Umbilical cord (tissue), 2 donors: ENCODE data around the gene LRP10. TPM values are rescaled to one million over a fixed set of nuclear protein-coding genes. Genes with fewer than 3 reads are reported as not detected.
"Not testable (repeated sequence)": the region's sequence is repeated elsewhere in the genome, so short reads cannot be mapped to it uniquely, and the experiment has no call there.

Experiments
- DNase-seq: peaks from one replicate; pipeline ENCODE4 v3.0.0-alpha.2; 2015; ENCODE audit warnings: low spot score
- total RNA-seq: library from RNA; depleted of rRNA; stranded (reverse); fragments of >200 nt; gene quantifications from one replicate; pipeline ENCODE4 v1.2.3, GENCODE V29; 2014; ENCODE audit warnings: low replicate concordance; ENCODE audit not compliant: insufficient read depth

The LRP10 gene
- total RNA-seq, 1 donor from 2014 or later, result 22.9 TPM

DNA sequence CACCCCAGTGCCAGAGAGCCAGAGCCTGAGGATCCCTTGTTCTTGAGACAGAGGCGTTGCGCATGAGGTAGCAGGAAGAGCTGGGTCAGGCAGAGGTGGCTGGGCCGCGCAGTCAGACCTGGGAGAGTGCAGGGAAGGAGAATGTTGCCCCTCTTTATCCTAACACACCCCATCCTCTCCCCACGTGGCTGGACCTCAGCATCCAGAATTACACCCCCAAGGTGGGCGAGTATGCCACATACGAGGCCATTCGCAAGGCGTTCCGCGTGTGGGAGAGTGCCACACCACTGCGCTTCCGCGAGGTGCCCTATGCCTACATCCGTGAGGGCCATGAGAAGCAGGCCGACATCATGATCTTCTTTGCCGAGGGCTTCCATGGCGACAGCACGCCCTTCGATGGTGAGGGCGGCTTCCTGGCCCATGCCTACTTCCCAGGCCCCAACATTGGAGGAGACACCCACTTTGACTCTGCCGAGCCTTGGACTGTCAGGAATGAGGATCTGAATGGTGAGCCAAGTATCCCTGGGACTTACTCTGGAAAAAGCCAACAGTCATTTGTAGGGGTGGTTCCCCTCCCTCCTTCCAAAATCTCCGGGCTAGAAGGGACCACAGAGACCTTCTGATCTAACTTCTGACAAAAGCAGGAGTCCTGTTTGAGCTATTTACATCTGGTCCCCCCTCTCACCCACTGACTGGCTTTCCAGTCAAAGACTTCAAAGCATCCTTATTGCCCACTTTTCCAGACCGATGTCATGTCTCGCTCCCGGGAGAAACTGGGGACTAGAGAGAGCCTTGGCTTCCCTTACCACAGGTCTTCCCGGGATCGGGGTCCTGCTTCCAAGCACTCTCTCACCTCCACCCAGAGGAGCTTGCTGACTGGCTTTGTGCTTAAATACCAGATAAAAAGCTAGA lies 29.1 kb upstream of the LRP10 start:
- DNase-seq, result no peak

DNA sequence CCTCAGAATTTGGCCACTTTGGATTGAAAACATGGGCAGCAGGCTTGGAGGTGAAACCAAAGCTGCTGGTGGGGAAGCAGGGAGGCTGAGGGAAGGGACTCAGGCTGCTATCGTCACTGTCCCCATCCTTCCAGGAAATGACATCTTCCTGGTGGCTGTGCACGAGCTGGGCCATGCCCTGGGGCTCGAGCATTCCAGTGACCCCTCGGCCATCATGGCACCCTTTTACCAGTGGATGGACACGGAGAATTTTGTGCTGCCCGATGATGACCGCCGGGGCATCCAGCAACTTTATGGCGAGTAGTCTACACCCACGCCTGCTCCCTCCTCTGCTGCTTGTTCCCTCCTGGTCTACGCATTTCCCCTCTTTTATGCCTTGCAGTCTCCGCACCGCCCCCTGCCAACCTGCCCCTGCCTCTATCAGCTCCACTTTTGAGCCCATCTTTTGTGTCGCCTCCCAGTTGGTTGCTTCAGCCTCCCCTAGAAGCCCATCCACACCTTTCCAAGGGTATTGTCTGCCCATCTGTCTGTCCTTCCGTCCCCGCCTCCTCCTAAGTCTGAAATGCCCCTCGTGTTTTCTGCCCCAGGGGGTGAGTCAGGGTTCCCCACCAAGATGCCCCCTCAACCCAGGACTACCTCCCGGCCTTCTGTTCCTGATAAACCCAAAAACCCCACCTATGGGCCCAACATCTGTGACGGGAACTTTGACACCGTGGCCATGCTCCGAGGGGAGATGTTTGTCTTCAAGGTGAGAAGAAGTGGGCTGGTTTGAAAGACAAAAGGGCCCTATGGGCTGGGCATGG lies 28.2 kb upstream of the LRP10 start:
- DNase-seq, result no peak

DNA sequence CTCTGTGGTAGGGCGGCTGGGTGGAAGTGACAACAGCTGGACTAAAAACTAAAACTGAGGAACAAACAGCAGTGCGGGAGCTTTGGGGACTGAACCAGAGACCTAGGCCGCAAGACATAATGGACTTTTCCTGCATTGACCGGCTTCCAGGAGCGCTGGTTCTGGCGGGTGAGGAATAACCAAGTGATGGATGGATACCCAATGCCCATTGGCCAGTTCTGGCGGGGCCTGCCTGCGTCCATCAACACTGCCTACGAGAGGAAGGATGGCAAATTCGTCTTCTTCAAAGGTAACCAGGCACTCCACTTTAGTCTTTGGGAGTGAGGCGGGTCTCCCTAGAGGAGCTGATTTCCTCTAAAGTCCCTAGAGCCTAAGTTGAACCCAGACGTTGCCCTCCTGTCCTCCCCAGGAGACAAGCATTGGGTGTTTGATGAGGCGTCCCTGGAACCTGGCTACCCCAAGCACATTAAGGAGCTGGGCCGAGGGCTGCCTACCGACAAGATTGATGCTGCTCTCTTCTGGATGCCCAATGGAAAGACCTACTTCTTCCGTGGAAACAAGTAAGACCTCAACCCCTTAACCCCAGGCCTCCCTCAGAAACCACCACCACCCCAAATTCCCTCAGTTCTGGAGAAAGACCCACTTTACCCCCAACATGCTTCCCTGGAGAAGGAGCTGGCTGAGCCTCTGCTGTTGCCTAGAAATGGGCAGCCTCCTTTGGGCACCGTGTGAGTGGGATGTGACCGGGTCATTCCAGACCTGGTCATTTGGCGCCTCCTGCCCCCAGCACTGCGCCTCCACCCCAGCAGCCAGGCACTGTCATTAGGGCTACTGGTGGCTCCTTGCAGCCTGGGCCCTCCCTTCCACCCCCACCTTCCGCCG lies 27.1 kb upstream of the LRP10 start:
- no peak for DNase-seq

DNA sequence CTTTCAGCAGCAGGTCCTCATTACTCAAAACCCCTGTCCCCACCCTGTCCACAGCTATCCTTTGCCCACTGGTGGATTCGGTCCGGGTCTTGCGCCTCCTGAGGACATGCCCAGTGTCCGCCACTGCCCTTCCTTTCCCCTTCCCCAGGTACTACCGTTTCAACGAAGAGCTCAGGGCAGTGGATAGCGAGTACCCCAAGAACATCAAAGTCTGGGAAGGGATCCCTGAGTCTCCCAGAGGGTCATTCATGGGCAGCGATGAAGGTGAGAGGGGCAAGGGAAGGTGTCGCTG lies 26.5 kb upstream of the LRP10 start:
- no peak for DNase-seq

DNA sequence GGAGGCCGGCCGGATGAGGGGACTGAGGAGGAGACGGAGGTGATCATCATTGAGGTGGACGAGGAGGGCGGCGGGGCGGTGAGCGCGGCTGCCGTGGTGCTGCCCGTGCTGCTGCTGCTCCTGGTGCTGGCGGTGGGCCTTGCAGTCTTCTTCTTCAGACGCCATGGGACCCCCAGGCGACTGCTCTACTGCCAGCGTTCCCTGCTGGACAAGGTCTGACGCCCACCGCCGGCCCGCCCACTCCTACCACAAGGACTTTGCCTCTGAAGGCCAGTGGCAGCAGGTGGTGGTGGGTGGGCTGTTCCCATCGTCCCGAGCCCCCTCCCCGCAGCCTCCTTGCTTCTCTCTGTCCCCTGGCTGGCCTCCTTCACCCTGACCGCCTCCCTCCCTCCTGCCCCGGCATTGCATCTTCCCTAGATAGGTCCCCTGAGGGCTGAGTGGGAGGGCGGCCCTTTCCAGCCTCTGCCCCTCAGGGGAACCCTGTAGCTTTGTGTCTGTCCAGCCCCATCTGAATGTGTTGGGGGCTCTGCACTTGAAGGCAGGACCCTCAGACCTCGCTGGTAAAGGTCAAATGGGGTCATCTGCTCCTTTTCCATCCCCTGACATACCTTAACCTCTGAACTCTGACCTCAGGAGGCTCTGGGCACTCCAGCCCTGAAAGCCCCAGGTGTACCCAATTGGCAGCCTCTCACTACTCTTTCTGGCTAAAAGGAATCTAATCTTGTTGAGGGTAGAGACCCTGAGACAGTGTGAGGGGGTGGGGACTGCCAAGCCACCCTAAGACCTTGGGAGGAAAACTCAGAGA lies 25.5 kb upstream of the LRP10 start:
- no peak for DNase-seq

DNA sequence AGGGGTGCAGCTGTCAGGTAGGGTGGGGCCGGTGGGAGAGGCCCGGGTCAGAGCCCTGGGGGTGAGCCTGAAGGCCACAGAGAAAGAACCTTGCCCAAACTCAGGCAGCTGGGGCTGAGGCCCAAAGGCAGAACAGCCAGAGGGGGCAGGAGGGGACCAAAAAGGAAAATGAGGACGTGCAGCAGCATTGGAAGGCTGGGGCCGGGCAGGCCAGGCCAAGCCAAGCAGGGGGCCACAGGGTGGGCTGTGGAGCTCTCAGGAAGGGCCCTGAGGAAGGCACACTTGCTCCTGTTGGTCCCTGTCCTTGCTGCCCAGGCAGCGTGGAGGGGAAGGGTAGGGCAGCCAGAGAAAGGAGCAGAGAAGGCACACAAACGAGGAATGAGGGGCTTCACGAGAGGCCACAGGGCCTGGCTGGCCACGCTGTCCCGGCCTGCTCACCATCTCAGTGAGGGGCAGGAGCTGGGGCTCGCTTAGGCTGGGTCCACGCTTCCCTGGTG lies 24.7 kb upstream of the LRP10 start:
- no peak for DNase-seq

DNA sequence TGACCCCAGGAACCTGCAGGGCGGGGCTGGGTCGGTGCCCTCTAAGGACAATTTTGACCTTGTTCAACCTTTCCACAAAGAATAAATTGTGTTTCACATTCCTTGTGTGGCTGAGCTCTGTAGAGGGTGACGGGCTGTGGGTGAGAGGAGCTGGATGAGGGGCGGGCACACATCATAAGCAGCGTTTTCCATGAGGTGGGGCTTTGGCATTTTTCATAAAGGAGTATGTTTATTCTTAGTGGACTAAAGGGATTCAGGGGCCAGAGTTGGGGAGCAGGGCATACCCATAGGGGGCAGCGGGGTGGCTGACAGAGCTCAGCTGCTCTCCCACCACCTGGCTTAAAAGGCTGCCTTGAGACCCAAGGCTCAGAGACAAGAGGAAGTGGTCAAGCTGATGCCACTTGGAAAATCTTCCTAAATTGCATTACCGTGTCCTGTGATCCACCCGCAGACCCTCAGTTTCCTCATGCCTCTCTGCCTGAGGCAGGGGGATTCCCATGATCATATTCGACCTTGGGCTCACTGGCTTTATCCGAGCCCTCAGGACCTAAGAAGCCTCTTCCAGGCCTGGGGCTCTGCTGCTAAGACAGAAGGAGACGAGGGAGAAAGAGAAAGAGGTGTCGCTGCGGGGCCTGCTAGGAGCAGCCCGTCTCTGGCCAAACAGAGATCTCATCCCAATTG lies 23.7 kb upstream of the LRP10 start:
- DNase-seq, result peak; percentile 45

DNA sequence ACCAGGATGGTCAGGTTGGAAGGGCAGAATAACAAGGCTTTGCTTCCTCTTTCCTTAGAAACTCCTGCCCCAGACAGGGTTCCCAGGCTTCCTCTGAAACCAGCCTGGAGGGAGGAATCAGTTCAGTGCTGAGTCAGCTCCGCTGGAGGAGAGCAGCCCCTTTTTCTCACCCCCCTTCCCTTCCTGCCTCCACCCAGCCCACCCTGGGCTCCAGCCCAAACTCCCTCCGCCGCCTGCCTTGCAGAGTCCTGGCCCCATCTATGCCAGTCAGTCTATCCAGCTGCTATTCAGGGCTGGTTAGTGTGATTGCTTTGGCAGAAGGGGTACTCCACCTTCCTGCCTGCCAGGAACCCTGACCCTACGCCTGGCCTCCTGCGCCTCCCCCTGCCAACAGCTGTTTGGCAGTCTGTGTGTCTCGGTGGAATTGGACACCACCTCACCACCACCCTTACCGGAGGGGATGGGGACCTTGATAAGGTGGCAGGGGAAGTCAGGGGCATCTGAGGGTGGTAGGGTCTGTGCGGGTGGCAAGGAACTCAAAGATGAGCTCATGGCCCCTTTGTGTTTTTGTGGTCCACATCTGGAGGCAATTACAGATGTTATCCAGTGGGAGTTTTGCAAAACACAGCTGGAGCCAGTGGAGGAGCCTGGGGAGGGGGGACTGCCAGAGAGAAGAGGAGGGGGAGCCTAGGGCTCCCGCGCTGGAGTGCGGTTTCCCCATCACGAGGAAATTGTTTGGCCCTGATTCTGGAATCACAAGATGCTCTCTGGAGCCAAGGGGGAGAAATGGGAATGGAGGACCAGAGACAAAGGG lies 23.0 kb upstream of the LRP10 start:
- DNase-seq, result peak; percentile 96

DNA sequence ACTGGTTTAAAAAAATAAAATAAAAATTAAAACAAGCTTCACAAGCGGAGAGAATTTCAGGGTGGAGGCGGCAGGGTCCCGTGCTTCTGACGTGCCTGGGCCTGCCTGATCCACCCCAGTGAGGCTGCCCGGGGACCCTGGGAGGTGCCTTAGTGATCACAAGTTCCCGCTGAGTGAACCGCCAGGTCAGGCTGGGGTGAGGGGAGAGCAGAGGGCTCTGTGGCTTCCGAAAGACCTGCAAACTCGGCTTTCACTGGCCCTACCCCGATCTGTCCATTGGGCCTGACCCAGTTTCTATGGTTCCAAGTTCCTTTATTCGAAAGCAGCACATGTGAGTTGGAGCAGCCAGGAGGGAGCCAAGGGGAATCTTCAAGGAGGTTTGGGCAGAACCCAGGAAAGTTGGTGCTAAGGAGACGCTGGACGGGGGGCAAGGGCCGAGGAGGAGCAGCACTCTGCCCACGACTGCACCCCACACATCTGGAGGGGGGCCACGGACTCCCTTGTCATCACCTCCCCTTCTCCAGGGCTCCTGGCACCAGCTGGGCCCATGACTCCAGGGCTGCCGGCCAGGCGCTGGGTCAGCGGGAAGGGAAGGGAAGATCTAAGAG lies 22.2 kb upstream of the LRP10 start:
- peak; percentile 40 for DNase-seq

DNA sequence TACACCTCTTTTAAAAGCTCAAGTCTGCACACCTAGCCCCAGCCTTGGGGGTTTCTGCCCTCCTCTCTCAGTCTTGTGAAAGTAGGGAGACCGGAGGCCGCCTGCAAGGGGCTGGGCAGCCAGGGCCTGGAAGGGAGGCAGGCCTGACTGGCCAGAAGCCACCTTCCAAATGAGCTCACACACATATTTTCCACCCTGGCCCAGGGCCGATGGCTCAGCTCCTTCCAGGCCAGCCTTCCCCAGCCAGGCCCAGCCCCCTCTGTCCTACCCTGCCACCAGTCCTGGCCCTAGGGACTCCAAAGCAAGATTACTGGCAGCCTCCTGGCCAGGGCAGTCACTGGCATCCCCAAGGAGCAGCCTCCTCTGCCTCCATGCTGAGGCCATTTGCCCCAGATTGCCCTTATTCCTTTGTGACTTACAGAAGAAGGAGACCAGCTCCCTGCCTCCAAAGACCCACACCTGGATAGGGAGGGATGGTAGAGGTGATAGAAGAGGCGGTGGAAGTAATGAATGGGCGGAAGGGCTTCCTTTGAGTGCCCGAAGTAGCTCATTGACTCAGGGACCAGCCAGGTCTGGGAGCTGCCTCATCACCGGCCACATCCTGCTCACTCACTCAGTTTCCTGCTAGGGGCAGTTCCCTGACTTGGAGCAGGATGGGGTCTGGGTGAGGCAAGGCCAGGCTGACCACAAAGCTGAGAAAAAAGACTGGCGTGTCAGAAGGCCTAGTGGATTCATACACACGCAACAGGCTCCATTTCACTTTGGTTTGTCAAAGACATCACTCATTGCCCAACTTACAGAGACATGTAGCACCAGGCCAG lies 20.4 kb upstream of the LRP10 start:
- DNase-seq, result peak; percentile 87

DNA sequence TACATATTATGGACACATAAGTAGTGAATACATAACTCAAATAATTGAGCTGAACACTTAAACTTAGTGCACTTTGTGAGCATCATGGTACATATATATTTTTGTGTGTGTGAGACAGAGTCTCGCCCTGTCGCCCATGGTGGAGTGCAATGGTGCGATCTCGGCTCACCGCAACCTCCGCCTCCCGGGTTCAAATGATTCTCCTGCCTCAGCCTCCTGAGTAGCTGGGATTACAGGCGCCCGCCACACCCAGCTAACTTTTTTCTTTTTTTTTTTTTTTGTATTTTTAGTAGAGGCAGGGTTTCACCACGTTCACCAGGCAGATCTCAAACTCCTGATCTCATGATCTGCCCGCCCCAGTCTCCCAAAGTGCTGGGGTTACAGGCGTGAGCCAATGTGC lies 19.4 kb upstream of the LRP10 start:
- not testable (repeated sequence) for DNase-seq

DNA sequence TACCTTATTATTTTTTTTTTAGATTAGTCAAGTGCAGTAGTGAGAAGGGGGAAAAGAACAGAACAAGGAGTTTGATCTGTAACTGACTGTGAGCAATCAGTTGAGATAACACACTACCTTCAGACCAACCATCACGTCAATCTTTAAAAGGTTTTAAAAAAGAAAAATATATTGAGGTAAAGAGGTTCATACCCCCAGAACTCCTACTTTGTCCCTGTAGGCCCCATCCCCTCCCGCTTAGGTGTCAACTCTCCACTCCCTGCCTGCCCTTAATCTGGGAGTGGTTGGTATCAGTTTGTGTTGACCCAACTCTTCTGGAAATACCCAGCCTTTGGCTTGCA lies 19.0 kb upstream of the LRP10 start:
- no peak for DNase-seq

DNA sequence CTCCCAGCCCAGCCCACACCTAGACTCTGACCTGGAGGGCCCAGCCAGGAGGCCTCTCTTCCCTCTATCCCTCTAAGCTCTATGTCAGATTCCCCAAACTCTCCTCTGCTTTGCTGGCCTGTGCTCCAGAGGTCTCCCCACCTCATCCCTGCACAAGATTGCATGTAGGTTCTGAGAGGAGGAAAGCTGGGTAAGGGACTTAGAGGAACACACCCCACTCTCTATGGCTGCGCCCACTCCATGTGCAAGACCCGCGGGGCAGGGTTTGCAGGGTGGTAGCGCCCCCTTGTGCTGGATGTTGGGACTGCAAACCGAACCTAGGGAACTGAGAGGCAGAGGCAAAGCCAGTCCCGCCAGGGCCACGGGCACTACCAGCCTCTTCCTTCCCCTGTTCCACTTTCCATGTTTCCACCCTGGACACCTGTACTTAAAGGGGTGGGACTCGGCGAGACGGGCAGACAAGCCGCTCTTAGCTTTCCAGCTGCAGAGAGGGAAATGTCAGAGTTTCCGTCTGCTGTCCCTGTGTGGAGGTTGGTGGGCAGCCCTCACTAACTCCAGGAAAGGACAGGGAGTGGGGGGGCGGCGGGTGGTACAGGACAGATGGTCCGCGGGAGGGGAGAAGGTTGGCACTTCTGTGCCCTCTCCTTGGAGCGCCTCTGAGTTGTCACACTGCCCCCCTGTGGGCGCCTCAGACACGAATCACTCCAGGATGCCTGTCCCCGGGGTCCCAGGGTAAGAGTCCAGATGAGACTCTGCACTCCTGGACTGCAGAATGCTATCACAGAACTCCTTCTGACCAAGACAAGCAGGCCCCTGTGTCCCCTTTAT lies 18.4 kb upstream of the LRP10 start:
- peak; percentile 93 for DNase-seq

DNA sequence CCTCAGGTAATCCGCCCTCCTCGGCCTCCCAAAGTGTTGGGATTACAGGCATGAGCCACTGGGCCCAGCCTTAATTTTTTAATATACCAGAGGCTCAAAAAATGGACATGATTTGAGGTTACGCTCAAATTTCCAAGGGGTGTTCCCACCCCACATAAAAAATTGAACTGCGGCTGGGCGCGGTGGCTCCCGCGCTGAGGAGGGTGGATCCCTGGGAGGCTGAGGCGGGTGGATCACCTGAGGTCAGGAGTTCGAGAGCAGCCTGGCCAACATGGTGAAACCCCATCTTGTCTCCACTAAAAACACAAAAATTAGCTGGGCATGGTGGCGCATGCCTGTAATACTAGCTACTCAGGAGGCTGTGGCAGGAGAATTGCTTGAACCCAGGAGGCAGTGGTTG lies 17.2 kb upstream of the LRP10 start:
- not testable (repeated sequence) for DNase-seq

DNA sequence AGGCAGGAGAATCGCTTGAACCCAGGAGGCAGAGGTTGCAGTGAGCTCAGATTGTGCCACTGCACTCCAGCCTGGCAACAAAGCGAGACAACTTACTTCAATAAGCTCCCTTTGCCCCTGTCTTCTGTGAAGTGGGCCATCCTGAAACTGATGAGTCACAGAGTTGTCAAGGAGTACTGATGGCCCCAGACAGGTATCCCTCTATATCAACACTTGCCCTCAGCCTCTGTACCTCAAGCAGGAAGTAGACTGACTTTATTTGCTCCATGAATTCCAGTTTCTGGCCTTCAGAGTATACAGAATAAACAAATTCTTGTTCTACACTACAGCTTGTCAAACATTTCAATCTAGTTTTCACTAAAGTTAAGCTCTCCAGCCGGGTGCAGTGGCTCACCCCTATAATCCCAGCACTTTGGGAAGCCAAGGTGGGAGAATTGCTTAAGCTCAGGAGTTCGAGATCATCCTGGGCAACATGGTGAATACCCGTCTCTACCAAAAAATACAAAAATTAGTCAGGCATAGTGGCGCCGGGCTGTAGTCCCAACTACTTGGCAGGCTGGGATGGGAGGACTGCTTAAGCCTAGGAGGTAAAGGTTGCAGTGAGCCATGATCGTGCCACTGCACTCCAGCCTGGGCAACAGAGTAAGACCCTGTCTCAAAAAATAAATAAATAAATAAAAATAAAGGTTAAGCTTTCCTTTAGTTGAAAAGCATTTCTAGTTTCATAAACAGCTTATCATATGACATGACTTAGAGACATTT lies 16.4 kb upstream of the LRP10 start:
- no peak for DNase-seq

DNA sequence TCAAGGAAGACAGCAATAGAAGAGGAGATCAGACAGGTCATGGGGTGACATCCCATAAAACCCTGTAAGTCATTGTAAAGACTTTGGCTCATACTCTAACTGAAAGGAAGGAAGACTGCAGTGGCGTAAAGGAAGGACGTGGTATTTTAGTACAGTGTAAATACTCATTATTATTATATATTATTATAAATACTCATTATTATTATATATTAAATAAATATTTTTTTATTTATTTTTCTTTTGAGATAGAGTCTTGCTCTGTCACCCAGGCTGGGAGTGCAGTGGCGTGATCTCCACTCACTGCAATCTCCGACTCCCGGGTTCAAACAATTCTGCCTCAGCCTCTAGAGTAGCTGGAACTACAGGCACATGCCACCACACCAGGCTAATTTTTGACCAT lies 15.1 kb upstream of the LRP10 start:
- no peak for DNase-seq

DNA sequence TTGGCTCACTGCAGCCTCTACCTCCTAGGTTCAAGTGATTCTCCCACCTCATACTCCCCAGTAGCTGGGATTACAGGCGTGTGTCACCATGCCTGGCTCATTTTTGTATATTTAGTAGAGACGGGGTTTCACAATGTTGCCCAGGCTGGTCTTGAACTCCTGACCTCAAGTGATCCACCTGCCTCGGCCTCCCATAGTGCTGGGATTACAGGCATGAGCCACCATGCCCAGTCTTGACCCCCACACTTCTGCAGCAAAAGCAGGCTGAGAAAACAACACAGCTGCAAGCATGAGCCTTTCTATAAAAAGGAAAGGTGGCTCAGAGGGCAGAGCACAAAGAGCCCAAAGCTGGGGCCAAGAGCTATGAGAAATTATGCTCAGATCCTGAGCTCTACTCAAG lies 11.2 kb upstream of the LRP10 start:
- not testable (repeated sequence) for DNase-seq
